ENCODE results near the gene CEACAM8.
"Not testable (repeated sequence)": the region's sequence is repeated elsewhere in the genome, so short reads cannot be mapped to it uniquely, and the experiment has no call there.

Gene CEACAM8

DNA sequence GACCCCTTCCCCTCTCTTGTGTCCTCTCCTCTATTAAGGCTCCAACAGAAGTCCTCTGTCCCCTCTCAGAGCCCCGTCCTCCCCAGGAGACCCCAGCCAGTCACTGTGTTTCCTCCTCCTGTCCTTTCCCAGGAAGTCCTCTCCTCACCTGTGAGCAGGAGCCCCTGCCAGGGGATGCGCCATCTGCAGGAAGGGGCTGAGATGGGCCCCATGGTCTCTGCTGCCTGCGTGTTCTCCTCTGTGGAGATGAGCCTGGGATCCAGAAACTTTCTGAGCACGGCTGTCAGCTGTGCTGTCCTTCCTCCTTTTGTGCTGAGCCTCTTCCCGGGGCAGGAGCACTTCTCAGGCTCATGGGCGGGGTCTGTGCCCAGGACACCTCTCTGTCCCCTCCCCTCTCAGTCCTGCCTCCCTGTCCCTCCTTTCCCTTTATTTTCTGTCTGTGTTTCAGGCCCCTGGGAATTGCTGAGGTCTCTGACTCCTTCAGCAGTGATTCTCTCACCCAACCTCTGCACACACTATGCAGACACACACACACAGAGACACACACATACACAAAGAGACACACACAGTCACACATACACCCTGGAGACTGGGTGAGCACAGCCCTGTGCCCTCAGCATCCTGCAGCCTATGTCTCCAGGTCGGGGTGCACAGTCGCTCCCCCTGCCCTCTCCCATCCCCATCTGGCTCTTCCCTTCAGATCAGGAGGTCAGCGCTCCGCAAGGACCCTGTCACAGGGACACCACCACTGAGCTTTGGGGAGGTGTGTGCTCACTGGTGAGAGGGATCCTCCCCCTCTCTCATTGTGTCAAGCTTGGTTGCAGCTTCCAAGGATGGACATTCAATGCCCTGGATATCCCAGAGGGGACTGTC, at the start of gene CEACAM8:
CEACAM8 (minus strand) TSS at position 308 of the 873 bp plus-strand sequence; CDS start at position 212, 96 bp downstream.
- no peak for DNase-seq

DNA sequence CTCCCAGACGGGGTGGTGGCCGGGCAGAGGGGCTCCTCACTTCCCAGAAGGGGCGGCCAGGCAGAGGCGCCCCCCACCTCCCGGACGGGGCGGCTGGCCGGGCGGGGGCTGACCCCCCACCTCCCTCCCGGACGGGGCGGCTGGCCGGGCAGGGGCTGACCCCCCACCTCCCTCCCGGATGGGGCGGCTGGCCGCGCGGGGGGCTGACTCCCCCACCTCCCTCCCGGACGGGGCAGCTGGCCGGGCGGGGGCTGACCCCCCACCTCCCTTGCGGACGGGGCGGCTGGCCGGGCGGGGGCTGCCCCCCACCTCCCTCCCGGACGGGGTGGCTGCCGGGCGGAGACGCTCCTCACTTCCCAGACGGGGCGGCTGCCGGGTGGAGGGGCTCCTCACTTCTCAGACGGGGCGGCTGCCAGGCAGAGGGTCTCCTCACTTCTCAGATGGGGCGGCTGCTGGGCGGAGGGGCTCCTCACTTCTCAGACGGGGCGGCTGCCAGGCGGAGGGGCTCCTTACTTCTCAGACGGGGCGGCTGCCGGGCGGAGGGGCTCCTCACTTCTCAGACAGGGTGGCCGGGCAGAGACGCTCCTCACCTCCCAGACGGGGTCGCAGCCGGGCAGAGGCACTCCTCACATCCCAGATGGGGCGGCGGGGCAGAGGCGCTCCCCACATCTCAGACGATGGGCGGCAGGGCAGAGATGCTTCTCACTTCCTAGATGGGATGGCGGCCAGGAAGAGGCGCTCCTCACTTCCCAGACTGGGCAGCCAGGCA, 44.8 kb upstream of the CEACAM8 start:
- DNase-seq, result not testable (repeated sequence)

DNA sequence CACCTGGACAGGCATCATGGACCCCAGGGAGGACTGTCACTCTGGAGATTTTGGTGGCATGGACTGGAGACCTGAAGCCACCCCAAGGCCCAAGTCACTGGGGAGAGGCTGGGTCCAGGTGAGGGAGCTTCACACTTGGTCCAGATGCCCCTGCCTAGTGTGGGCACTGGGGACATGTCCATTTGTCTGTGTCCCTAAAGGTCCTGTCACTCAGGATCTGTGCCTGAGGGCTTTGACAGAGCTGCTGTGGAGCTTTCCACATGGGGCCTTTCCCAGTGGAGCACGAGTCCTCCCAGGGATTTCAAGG, 40.5 kb upstream of the CEACAM8 start:
- no peak for DNase-seq

DNA sequence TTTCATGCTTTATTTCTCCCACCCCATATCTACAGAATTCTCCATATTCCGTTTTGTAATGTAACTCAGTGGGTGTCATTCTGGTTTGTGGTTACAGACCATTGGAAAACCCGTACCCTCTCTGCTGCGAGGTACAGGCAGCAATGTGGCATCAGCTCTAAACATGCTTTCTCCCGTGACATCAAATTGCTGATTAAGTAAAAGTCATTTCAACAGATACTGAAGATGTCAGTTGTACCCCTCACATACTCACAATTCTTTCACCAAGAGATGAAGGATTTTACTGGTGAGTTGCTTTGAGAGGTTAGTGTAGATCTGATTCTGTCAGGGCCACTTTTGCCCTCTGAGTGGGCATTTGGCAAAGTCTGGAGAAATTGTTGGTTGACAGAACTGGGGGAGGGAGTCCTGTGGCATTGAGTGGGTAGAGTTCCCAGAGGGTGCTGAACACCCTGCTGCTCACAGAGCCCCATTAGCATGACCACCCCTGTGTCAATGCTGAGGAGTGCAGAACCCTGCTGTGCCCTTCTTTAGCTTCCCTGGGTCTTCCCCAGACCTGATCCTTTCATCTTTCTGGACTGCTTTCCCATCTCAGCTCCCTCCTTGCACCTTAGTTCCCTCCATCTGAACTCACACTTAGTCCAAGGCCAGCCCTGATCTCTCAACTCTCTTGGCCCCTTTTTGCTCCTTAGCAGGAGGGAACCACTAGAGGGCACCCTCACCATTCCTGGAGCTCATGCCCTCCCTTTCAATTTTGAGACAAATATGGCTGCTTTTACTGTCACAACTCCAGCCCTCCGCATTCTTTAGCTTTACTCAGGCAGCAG, 39.9 kb upstream of the CEACAM8 start:
- DNase-seq, result no peak

DNA sequence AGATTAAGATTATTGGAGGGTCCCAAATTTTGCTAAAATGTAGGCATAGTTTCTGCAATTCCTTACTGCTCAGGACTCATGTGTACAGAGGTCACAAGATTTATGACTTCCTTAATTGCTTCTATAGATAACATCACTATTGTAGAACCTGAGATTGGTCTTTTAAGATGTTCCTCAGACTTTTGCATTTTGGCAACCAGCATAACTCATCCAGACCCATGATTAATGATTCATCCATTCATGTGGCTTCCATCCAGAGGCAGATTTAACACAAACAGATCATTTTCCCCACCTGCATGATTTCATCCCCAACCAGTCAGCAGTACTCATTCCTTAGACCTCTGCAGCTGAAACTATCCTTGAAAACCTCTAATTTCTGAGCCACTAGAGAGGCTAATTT, 34.5 kb upstream of the CEACAM8 start:
- DNase-seq, result no peak

DNA sequence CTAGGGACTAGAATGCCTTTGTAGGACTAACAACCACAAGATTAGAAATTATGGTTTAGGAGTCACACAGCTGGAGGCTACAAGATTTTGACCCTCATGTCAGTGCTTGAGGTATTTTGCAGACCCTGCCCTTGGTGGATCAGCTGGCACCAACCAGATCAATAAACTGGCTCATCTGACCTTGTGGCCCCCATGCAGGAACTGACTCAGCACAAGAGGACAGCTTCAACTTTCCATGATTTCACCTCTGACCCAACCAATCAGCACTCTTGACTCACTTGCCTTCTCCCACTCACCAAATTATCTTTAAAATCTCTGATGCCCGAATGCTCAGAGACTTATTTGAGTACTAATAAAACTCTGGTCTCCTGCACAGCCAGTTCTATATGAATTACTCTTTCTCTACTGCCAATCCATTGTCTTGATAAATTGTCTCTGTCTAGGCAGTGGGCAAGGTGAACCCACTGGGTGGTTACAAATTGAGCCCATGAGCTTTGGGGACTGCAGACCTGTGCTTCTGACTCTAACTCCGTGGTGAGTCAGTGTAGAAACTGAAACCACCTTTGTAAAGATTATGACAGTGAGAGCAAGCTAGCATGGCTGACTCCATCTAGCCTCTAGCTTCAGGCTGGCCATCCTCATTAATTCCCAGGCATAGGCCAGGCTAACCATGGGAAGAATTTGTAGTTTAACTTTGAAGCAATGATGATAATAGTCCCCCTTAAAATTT, 33.9 kb upstream of the CEACAM8 start:
- no peak for DNase-seq

DNA sequence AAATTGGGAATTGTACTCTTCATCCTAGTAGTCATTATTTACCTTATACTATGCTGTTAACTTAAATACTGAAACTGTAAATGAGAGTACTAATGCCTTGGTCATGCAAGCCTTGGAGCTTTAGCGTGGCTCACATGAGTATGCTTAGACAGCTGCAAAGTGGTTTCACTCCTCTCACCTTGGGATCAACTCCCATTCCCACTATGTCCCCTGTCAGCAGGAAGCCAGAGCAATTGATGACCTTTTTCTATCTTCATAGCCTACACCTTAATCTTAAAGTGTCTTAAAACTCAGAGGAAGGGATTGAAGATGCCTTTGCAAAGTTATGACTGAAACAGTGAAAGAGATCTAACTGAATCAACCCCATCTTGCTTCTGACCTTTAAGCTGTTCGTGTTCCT, 33.2 kb upstream of the CEACAM8 start:
- DNase-seq, result no peak

DNA sequence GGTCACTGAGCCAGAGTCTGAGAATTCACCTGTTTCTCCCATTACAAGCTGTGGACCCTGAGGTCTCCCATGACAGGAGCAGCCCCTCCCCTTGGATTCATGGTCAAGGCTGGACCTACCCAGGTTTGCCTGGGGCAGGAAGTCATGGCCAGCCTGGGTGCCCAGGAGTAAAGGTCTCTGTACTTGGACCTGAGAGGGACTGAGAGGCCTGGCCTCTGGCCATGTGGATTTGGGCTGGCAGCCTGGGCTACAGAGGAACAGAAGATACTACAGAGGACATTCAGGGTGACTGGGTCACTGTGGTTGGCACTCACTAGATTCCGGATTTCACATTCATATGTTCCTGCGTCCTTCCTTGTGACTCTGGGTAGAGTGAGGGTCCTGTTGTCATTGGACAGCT, 31.5 kb upstream of the CEACAM8 start:
- no peak for DNase-seq

DNA sequence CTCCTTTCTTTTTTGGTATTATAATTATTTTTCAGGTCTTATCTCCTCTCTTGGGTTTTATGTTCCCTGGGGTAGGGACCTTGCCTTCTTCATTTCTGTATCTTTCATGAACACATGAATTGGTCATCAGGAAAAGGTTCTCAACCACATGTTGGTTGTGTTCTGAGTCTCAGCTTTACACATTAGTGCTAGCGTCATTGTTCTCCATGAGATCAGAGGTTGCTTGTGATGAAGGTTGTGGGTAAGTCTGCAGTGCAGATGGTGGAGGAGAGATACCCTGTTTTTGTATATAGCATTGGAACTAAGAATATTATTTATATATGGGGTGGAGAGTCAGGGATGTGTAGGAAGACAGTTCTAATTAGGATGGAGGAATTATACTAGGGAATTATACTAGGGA, 24.5 kb upstream of the CEACAM8 start:
- DNase-seq, result no peak

DNA sequence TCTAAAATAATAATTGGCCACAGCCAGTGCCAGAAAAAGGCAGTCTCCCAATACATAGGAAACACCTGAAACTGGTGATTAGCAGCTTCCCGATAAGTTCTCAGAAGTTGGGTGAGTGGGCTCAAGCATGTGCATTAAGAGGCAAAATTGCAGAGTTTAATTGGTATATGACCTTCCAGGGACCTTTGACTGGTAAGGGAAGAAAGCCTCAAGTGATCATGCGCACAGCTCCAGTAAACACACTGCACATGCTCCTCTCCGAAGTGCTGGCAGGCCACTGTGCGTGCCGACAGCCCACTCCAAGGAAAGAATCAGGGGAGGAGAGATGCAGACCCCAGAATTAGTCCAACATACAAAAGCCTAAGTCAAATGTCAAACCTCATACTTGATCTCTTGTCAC, 18.9 kb upstream of the CEACAM8 start:
- no peak for DNase-seq

DNA sequence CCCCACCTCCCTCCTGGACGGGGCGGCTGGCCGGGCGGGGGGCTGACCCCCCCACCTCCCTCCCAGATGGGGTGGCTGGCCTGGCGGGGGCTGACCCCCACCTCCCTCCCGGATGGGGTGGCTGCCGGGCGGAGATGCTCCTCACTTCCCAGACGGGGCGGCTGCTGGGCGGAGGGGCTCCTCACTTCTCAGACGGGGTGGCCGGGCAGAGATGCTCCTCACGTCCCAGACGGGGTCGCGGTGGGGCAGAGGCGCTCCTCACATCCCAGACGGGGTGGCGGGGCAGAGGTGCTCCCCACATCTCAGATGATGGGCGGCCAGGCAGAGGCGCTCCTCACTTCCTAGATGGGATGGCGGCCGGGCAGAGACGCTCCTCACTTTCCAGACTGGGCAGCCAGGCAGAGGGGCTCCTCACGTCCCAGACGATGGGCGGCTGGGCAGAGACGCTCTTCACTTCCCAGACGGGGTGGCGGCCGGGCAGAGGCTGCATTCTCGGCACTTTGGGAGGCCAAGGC, 15.7 kb upstream of the CEACAM8 start:
- DNase-seq, result not testable (repeated sequence)

DNA sequence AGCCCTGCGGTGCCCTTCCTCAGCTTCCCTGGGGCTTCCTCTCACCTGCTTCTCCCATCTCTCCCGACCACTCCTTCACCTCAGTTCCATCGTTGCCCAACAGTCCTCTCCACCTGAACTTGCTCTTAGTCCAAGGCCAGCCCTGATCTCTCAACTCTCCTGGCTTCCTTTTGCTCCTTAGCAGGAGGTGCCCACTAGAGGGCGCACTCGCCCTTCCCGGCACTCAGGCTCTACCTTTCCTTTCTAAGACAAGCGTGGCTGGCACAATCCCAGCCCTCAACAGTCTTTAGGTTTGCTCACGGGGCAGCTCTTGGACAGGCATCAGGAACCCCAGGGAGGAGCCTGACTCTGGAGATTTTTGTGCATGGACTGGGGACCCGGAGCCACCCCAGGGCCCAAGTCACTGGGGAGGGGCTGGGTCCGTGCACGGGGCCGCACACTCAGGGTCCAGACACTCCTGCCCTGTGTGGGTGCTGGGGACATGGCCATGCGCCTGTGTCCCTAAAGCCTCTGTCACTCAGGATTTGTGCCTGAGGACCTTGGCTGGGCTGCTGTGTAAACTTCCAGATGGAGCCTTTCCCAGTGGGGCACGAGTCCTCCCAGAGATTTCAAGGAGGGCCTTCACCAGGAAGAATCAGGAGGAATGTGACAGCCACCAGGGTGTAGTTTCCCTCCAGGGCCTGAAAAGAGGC, 12.1 kb upstream of the CEACAM8 start:
- DNase-seq, result no peak

DNA sequence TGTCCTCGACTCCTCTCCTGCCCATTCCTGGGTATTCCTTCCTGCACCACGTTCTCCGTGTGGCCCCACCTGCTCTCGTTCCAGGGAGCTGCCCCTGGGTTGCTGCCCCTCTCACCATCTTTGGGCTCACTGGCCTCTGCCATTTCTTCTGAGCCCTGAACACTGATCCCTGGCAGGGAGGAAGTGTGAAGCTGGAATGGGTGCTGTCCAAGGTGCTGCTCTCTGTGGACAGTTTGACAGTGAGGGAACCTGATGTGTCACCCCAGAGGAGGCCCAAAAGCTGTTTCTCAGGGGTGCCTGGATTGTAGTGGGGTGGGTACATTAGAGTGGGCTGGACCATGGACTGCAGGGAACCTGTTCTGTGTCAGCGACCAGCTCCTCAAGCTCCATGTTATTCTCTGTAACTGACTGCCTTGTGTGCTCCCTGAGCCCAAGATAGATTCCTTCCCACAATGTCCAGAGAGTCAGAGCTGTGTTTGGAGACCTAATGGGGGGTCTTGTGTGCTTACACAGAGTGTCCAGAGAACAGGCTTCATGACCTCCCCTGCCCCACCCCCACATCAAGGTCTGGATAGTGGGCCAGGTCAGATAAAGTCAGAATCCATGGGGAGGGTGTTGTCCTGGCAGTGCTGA, 7.2 kb upstream of the CEACAM8 start:
- DNase-seq, result no peak

DNA sequence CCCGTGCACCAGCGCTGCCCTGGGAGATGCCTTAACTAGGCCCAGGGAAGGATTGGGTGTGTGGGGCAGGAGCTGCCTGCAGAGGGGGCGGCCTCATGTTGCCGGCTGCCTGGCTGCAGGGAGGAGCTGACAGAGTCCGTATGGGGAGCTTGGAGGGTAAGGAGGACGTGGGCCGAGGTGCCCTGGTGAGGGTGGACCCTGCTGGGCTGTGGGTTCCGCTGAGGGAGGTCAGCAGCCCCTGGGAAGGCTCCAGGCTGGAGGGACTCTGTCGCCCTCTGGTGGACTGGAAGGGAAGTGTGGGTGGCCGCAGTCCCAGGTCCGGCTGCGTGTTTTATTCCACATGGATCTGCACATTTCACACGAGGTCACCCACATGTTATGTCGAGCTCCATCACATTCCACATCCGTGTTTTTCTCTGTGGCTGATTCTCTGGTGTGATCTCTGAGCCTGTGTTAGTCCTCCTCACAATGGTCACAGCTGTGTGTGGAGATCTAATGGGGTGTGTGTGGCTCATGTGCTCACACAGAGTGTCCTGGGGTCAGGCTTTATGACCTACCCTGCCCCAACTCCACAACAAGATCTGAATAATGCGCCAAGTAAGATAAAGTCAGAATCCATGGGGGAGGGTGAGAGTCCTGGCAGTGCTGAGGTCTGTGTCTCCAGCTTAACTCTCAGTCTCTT, 1.8 kb upstream of the CEACAM8 start:
- DNase-seq, result no peak

DNA sequence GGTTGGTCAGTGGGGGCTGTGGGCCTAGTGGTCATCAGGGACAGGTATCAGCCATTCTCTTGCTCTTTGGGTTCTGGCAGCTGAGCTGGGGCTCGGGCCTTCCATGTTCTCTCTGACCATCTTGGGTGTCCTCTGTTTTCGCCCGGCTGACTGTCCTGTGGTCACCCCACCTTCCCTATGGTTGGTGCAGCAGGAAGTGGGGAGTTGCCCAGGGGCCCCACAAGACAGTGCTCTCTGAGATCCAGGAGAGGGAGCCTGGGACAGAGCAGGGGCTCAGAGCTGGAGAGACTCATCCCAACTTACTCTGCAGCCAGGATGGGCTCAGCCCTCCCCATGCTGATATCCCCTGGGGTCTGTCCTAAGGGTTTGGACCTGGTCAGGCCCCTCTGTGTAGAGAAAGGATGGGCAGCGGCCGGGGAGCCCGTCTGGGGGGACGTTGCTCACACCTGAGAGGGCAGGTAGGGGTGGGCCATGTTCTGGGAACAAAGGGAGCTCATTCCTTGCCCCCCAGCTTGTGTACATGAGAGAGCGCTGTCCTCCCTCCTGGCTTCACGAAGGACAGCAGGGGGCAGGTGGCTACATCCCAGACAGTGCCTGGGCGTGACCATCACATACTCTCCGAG, 937 bp upstream of the CEACAM8 start:
- no peak for DNase-seq

DNA sequence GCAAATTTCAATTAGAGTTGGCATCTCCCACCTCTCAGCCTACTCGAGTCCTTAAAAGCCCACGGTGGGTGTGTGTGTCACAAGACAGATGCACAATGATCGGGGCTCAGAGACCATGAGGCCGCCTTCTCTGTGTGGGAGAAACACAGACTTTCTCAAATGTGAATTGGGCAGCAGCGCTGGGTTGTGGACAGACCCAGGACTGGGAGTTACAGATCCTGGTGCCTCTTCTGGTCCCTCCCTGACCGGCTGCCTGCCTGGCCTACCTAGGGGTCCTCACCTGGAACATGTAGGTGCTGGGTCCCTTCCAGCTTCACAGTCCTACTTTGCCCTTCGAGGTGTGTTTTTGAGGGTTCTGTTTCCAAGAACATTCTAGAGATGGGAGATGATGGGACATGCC, 4.9 kb downstream of the CEACAM8 start:
- DNase-seq, result no peak

DNA sequence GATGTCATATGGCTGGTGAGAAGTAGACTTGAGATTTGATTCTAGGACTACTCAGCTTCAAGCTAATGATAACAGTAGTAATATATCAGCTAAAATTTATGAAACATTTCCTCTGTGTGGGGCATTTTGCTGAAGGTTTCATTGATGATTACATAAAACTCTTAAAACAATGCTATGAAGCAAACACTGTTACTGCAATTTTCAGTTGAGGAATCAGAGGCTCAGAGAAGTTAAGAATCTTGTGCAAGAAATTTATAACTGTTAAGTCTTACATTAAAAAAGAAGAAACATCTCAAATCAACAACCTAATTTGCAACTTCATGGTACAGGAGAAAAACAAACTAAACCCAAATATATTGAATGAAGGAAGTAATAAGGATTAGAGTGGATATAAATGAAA, 10.3 kb downstream of the CEACAM8 start:
- DNase-seq, result no peak

DNA sequence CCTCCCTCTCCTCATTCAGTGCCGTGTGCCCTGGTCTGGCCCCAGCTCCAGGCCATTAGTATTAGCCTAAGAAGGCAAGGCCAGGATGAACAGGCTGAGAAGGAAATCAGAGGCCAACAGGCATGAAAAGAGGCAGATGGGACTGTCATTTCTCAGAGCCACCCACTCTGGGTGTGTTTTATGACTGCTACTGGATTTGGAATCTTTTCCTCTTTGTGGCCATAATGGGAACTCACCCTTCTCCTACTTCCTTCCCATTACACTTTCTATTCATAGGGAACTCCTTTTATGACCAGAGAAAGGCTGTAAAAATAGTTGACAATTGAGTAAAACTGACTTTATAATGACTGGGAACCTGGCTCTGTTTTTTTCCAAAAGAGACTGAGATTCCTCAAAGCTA, 17.7 kb downstream of the CEACAM8 start:
- no peak for DNase-seq

DNA sequence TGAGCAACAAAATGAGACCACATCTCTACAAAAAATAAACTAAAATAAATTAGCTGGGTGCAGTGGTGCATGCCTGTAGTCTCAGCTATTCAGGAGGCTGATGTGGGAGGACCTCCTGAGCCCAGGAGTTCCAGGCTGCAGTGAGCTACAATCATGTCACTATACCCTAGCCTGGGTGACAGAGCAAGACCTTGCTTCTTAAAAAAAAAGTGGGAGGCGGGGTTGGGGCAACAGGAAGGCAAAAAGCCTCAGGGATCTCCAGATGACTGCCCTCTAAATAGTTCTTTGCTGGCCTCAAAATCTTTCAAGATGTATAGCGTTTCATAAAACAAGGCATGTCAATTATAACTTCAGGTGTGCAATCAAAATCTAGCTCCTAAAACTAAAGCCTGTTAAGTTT, 18.5 kb downstream of the CEACAM8 start:
- DNase-seq, result no peak

DNA sequence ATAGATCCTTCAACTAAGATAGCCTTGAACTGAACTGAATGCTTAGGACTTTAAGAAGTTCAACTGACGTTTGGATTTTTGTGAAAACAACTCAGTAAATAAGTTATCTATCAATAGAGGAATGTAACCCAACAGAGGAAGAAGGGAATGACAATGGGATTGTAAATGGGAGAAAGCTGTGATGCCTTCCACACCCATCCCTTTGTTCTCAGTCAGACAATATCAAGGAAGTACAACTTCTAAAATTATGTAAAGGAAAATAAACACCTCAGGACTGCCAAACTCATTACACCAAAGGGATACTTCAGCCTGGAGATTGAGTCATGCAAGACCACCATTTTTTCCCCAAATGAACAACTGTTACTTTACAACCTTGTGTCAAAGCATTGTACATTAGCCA, 21.1 kb downstream of the CEACAM8 start:
- DNase-seq, result no peak
